Gastroesophageal sphincter (tissue), 3 donors: Measurements from ENCODE around the gene PSMG1.

Source experiments
- POLR2A ChIP-seq, 2 donors: fragments of 450-650 bp; IDR thresholded peaks; one replicate each; pipeline ENCODE4 v1.6.1; 2017; ENCODE audit warnings: antibody characterized with exemption in 2 of 2, mild to moderate bottlenecking in 2 of 2, moderate library complexity in 1 of 2
- POLR2AphosphoS5 ChIP-seq: sonication (generic); formaldehyde crosslinking; IDR thresholded peaks from one replicate; pipeline ENCODE4 v1.6.1; 2017; ENCODE audit warnings: antibody characterized with exemption
- TF ChIP-seq, protein P1 (sequence below), 4 experiments: fragments of 200-600 bp in 2 of 4; fragments of 450-650 bp in 2 of 4; sonication (generic) in 1 of 4; IDR thresholded peaks; one replicate each; pipeline ENCODE4 v1.5.1; 2017 to 2019; ENCODE audit warnings: antibody characterized with exemption in 4 of 4, mild to moderate bottlenecking in 2 of 4, moderate library complexity in 2 of 4

DNA sequence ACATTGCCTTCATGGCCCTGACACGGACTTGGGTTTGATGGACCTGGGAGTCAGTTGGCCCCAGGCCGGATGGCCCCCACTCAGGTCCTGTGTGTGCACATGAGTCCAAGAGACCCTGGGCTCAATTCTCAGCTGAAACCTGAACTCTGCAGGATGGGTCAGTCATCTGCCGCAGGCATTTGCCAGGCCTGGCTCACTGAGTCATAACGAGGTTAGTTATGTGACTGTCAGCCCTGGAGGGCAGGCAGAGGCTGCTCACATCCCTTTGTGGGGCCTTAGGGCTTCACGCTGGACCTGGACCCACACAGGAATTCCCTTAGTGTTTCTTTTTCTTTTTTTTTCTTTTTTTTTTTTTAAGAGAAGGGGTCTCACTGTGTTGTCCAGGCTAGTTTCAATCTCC lies 46.5 kb downstream of the PSMG1 start:
- TF ChIP-seq, protein P1, sequence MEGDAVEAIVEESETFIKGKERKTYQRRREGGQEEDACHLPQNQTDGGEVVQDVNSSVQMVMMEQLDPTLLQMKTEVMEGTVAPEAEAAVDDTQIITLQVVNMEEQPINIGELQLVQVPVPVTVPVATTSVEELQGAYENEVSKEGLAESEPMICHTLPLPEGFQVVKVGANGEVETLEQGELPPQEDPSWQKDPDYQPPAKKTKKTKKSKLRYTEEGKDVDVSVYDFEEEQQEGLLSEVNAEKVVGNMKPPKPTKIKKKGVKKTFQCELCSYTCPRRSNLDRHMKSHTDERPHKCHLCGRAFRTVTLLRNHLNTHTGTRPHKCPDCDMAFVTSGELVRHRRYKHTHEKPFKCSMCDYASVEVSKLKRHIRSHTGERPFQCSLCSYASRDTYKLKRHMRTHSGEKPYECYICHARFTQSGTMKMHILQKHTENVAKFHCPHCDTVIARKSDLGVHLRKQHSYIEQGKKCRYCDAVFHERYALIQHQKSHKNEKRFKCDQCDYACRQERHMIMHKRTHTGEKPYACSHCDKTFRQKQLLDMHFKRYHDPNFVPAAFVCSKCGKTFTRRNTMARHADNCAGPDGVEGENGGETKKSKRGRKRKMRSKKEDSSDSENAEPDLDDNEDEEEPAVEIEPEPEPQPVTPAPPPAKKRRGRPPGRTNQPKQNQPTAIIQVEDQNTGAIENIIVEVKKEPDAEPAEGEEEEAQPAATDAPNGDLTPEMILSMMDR (IDR thresholded peaks at IDR 0.05), result no peak
- TF ChIP-seq POLR2A (IDR thresholded peaks at IDR 0.05) (no peak), POLR2AphosphoS5 (no peak)
